ENCODE measurements around the gene AP5Z1. TPM values are rescaled to one million over a fixed set of nuclear protein-coding genes. Genes with fewer than 3 reads are reported as not detected.

The AP5Z1 gene
- total and polyA plus RNA-seq, 2 of the 4 experiments (the other 2 are of a cell fraction): 9.7 to 38.7 TPM

DNA sequence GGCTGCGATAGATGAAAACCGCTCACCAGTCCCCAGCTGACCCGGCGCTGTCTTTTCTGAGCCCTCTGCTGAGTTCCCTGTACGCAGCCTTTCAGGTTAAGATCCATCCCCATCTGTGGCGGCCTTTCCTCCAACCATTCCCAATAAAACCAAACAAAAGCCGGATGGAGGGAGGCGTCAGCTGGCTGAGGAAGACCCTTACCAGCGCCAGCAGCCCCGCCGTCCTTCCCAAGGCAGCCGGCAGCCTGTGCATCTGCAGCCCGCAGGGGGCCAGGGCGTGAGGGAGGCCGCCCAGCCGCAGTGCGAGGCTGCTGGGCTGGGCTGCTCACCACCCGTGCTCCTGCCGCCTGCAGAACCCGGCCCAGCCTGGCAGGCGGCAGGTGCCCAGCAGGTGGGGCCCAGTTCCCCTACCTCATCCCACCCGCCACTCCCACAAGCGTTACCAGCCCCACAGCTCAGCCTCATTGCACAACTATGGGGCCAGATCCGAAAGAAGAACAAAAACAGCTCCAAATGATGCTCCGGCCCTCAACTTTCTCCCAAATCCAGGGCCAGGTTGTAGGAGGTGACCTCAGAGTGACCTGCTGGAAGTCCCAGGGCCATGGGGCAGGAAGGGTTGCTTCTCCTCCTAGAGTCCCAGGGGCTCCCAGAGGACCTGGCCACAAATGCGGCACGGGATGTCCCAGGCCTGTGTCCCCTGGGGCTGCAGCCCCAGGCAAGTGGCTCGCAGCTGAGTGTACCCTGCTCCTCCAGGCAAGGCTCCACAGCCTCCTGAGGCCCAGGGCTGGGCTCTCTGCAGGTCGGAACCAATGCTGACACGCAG is 62.6 kb downstream of the AP5Z1 start:
- DNase-seq (no peak), ATAC-seq (ENCODE audit: low read depth) (no peak)
- no TSS peak for BruUV-seq (replicated peaks)
- no peaks in the 10 kb centered on the region for H4K20me1 ChIP-seq (ENCODE audit: insufficient read depth, low read length)
- 38% methylated on average over 11 of the region's 30 CpGs; no CpG with 5 or more reads in 1 of the 2 experiments for WGBS, 2 experiments (ENCODE audit: extremely low coverage in 2 of 2, insufficient read length in 1 of 2)
- no peak overlapping the region for H2AK5ac ChIP-seq (ENCODE audit: low read depth, low read length)
- no peak for TF ChIP-seq MAZ (IDR thresholded peaks at IDR 0.05; ENCODE audit: borderline replicate concordance, low read depth, low read length)
- no peak for TF ChIP-seq CHD1 (IDR thresholded peaks at IDR 0.05; ENCODE audit: low read depth, low read length)
- TF ChIP-seq, protein P1, sequence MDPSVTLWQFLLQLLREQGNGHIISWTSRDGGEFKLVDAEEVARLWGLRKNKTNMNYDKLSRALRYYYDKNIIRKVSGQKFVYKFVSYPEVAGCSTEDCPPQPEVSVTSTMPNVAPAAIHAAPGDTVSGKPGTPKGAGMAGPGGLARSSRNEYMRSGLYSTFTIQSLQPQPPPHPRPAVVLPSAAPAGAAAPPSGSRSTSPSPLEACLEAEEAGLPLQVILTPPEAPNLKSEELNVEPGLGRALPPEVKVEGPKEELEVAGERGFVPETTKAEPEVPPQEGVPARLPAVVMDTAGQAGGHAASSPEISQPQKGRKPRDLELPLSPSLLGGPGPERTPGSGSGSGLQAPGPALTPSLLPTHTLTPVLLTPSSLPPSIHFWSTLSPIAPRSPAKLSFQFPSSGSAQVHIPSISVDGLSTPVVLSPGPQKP (IDR thresholded peaks at IDR 0.05; ENCODE audit: borderline replicate concordance, low read depth, low read length): no peak
- H4K8ac ChIP-seq (ENCODE audit: low read depth in 2 of 2, low read length in 2 of 2): no peak overlapping the region
- no peak overlapping the region for H4K5ac ChIP-seq (ENCODE audit: low read depth, low read length)
- no peak overlapping the region for H2BK20ac ChIP-seq (ENCODE audit: low read depth, low read length)
- no peak overlapping the region for H2BK5ac ChIP-seq (ENCODE audit: low read depth, low read length, poor library complexity, severe bottlenecking)
- no peak overlapping the region for H4K91ac ChIP-seq (ENCODE audit: insufficient read depth, low read depth, low read length)
- no peaks in the 10 kb centered on the region for H3K9me3 ChIP-seq (ENCODE audit: control insufficient read depth, insufficient read depth, low read length)
- H3K27me3 ChIP-seq (ENCODE audit: control insufficient read depth, insufficient read depth, low read length): peaks cover 1% of the 10 kb centered on the region; the same call in 1 of the 2 replicates
- H3K36me3 ChIP-seq (ENCODE audit: control insufficient read depth, insufficient read depth, low read length): no peaks in the 10 kb centered on the region
- H2BK15ac ChIP-seq (ENCODE audit: low read depth, low read length): no peak overlapping the region
- intact Hi-C loops (cut with micrococcal nuclease) (no loop called here), dilution Hi-C loops (cut with HindIII; ENCODE audit: low sequenced_read_pairs, unreplicated experiment) (no loop called here), in situ Hi-C loops (cut with MboI; ENCODE audit: low sequenced_read_pairs) (no loop called here)
- H3K9me1 ChIP-seq (ENCODE audit: insufficient read depth, low read length): no peaks in the 10 kb centered on the region
- no peak overlapping the region for H3K4me3 ChIP-seq (ENCODE audit: insufficient read depth, low read depth, low read length)
- no peak overlapping the region for H3K9ac ChIP-seq (ENCODE audit: low read depth, low read length)
- no peak overlapping the region for H3K18ac ChIP-seq (ENCODE audit: low read depth, low read length)
- H3K4ac ChIP-seq (ENCODE audit: low read depth, low read length): no peak overlapping the region
- H2BK120ac ChIP-seq (ENCODE audit: low read depth, low read length): no peak overlapping the region
- H3K4me2 ChIP-seq (ENCODE audit: low read depth, low read length): no peak overlapping the region
- no peak overlapping the region for H2AFZ ChIP-seq (replicated peaks; ENCODE audit: low read length, poor library complexity)
- no peak overlapping the region for H3K14ac ChIP-seq (replicated peaks; ENCODE audit: low read depth, low read length)
- H3K79me1 ChIP-seq (ENCODE audit: low read depth in 1 of 2, low read length in 2 of 2): no peaks in the 10 kb centered on the region
- H3K56ac ChIP-seq (ENCODE audit: extremely low read depth, insufficient read depth, low read length): no peak overlapping the region
- no peak overlapping the region for H3K23ac ChIP-seq (ENCODE audit: low read depth, low read length)
- H2AK9ac ChIP-seq (replicated peaks; ENCODE audit: low read depth, low read length, poor library complexity): no peak overlapping the region
- ChIA-PET POLR2A (ENCODE audit: unreplicated experiment) (no interaction called here), CTCF (no interaction called here)
- no peak overlapping the region for H3K27ac ChIP-seq (ENCODE audit: insufficient read depth, low read length)
- H3K4me1 ChIP-seq (ENCODE audit: control insufficient read depth, insufficient read depth, low read length): peaks cover 5% of the 10 kb centered on the region; the same call in 1 of the 2 replicates
